Activated T-cell treated with anti-CD3 and anti-CD28 coated beads for 4 hours (primary cell): ENCODE results near the gene PTPRN2.

Experiments
- DNase-seq: peaks from one replicate; pipeline ENCODE4 v3.0.0-alpha.2; 2020

The PTPRN2 gene

DNA sequence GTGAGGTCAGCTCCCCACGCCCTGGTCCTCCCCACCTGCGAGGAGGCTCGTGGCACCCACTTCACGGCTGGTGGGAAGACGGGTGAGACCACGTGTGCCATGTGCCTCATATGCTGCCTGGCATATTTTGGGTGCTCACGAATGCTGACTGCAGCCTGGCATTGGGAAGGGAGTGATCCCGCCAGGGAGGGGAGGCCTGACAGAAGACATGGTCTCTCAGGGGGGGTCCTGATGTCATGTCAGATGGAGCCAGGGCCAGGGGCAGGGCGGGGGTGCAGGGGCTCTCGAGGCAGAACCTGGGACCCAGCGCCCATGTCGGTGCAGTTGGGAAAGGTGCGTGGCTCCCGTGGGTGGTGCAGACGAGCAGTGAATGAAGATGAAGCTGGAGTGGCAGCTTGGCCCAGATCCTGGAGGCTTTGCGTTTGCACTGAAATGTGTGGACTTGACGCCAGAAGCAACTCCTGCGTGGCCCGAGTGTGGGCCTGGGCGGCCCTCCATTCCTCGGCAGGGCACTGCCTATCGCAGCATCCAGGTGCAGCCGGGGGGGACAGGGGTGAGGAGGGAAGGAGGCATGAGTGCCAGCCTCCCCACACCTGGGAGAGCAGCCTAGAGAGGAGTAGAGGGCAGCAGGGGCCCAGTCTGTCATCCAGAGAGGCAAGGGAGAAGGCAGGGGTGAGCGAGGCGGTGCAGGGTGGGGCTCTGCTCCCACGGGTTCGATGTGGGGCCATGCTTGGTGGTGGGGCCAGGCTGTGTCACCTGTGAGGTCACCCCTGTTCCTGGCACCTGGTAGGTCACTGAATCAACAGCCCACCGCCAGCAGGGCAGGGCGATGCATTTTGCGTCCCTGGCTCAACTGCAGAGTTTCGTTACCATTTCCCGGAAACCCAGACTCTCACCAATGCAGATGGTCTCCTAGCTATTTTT lies 865.2 kb downstream of the PTPRN2 start:
- no peak for DNase-seq

DNA sequence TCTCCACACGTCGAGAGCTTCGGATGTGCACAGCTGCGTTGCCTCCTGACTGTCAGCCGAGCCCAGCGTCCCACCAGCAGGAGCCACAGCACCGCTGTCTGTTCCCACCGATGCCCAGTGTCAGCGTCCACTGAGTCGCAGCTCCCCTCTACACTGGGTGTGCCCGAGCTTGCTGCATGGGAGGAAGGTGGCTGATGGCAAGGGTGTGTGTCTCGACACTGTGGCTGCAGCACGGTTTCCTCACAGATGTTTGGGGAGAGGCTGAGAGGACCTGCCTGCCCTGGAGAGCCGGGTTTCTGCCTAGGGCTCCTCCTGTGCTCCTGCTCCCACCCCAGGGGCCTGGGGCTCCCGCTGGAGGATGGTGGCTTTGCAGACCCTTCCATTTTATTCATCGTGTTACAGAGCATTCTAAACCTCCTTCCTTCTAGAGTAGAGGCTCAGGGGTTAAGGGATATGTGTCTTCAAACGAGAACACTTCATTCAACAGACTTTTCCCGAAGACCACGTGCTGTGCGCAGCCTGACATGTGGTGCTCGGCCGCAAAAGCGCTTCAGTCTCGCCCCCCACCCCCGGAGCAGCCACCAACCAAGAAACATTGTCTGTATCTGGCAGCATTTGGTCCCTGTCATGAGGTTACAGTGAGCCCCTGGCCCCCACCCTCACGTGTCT lies 866.0 kb downstream of the PTPRN2 start:
- DNase-seq: no peak

DNA sequence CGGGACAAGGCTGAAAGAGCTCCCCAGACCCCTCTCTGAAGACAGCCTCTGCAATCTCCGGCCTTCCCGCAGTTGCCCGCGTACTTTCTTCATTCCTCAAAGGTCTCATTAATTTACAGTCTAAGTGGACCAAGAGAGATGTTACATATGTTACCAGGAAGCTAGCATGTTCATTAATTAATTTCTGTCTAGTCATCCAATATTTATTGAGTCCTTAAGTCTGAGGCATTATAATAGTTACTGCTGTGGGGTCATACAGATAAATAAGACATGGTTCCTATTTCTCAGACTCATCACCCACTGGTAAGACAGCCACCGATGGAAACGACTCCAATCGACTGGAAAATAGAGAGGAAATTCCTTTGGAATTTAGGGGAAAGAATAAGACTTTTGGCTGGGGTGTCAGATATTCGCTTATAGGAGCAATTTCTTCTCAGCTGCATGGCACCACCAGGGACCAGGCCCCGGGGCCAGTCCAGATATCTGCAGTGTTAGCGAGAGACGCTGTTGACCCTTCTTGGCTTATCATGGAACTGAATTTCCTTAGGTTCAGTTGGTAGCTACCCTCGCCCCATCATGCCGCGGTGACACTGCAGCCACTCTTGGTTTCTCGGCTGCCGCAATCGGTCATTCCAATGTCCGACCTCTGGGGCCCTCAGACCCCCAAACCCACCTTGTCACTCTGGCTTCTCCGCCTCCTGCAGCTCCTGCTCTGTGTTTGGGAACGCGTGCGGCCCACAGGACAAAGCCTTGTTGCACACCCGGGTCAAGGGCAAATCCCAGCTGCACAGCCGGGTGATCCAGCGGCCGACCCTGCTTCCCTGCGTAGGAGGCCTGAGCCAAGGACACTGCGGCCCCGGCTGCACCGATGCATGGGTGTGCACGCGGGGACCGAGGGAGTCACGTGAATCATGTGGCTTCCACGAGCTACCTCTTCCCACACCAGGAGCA lies 867.6 kb downstream of the PTPRN2 start:
- DNase-seq: no peak

DNA sequence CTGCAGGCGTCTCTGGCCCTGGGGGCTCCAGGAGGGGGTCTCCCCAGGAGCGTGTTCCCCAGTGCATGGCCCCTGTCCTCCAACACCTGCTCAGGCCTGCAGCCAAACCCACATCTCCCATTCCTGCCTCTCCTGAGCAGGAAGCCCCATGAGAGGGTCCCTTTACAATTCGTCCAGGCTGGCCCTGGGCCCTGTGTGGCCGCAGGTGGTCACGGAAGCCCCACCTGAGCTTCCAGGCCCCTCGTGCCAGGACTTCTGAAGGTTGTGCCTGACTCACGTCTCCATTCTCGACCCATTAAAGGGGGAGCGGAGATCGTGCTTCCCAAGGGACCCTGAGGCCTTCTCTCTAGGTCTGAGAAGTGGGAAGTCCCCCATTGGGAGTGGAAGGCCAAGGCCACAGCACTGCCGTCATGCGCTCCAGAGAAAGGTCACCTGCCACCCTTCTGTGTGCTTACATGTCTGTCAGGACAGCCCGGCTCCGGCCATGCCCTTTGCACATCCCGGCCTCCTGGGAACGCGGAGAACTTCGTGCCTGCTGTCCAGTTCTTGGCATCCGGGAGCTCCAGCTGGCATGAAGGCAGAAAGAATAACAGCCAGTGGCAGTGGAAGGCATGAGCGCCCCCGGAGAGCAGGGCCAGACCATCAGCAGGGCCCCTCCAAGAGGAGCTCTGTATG lies 868.5 kb downstream of the PTPRN2 start:
- DNase-seq: no peak

DNA sequence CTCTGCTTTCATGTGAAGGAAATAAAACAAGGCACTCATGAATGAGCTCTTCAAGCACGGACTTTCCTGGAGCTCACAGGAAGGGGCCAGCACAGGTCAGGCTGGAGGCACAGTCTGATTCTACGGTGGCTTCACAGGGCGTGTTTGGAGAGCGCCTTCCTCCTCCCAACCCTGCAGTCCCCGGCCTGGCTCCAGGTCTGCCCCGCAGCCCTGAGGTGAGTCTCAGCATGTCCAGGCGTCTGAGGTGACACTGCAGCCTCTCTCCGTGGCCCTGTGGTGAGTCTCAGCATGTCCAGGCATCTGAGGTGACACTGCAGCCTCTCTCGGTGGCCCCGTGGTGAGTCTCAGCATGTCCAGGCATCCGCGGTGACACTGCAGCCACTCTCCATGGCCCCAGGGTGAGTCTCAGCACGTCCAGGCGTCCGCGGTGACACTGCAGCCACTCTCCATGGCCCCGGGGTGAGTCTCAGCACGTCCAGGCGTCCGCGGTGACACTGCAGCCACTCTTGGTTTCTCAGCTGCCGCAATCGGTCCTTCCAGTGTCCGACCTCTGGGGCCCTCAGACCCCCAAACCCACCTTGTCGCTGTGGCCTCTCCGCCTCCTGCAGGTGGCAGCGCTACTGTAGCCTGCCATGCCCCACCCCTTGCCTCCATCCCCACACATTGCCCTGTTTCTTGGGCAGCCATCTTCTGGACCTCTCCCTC lies 869.2 kb downstream of the PTPRN2 start:
- no peak for DNase-seq

DNA sequence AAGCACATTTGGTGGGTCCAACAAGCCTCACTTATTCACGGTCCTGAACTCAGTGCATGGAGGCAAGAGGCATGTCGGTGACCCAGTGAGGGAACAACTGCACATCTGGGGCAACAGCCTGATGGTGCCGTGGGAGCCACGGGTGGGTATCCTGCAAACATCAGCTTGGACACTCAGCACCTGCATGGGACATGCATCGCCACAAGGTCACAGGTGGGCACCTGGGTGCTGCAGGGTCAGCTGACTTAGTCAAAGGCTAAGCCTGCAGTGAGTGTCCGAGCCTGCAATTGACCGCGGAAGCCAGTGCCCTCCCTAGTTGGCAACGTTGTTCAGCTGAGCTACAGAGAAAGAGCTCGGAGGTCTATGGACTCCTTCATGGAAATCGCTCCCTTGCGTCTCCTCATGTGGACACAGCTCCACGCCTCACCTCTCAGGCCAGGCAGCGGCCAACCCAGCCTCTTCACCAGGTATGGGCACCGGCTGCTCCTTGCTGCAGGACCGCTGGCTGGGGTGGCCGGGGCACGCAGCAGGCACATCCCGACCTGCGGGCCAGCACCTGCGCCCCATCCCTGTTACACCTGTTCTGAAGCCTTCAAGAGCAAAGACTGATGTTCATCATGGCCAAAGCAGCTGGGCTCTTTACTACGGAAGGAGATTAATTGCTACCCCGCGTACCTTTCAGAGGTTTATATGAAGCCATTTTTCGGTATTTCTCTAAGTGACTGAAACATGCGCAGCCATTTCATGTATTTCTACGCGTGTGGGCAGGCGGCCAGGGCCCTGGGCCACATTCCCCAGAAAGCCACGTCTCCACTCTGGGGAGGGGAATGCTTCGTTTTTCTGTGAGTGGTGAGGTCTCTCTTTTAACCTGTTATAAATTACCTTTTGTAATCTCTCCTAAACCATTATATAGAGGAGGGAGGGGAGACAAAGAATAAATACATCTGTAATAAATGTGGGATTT lies 870.1 kb downstream of the PTPRN2 start:
- no peak for DNase-seq

DNA sequence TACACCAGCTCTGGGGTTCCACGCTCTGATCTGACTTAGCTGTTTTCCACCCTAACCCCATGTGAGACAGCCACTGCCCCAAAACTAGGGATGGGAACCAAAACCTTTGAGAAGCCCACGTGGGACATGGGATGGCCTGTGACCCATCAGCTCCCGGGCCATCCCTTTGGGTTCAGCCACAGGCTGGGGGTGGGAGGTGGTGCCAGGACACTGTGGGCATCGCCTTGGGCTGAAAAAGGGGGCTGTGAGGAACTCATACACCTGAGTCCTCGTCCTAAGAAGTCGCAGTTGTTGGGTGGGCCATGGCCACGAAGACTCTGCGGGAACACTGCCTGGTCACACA lies 871.7 kb downstream of the PTPRN2 start:
- DNase-seq: no peak

DNA sequence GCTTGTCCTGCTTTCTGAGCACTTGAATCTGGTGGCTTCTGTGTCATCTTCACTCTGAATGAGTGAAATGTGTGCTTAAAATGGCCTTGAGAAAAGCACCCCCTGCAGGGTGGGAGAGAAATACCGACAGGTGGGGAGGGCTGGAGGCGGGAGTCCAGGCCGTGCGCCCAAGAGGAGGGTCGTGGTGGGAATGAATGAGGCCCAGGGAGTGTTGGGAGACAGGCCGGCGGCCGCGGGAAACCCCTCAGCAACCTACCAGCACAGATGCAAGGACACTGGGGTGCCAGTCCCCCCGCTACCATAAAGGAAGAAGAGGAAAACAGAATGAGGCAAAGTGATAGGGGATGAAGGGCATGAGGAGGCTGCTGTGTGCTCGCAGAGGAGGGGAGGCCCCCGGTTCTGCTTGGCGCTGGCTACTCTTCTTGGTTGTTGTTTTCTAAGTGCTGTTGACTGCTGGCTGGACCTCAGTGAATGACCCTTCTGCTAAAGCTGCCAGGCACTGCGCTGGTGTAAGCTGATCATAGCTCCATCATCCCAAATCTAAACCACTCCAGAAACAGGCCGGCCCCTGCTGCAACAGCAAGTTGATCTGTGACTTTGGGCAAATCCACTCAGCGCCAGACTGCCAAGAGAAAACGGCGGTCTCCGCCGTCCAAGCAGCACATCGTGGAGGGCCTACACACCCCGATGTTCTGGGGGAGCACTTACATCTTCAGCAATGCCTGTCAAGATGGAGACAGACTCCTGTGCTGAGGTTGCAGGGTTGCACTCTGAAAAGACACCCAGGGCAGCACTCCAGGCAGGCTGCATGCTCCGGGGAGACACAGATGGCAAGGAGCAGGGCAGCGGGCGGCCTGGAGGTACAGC lies 872.3 kb downstream of the PTPRN2 start:
- no peak for DNase-seq

DNA sequence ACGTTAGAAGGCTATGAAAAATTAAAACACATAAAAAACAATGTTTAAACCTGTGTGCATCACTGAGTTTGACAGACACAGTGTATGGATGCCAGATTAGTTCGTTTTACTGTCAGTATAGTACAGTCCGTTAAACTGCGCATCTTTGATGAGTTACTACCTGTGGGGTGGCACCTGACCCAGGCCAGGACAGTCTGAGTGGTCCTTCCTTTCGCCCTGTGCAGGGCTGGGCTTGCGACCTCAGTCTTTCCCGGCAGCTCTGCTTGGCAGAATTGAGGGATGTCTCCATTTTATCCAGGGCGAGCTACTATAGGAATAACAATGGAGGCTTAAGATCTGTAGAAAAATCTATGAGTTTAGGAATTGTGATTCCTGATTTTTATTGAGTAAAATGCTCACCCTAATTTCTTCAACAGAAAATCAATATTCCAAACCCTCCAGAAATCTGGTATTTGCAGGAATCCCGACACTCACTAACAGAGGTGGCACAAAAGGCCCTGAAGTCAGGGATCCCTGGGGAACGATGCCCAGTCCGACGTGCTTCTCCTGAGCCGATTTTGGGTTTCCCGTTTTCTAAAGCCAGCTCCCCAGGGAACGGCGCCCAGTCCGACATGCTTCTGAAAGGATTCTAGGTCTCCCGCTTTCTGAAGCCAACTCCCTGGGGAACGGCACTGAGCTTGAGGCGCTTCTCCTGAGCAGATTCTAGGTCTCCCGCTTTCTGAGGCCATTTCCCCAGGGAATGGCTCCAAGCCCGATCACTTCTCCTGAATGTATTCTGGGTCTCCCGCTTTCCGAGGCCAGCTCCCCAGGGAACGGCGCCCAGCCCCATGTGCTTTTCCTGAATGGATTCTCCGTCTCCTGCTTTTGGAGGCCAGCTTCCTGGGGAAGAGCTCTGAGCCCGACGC lies 873.2 kb downstream of the PTPRN2 start:
- no peak for DNase-seq

DNA sequence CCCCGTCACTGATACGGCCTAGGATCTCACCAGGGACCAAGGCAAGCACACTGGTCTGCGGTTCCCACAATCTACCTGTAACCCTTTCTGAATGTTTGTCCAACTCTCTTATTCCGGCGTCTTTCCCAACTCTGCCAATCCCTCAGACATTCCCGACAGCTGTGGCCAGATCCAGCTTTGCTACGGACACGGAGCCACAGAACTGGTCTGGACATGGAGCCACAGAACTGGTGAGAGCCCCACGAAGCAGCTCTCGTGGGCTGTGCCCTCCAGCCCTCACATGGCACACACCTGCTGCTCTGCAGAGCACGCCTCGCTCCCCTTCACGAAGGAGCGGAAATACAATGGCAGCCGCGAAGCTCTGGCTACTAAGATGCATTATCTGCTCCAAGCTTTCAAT lies 874.0 kb downstream of the PTPRN2 start:
- DNase-seq: no peak

DNA sequence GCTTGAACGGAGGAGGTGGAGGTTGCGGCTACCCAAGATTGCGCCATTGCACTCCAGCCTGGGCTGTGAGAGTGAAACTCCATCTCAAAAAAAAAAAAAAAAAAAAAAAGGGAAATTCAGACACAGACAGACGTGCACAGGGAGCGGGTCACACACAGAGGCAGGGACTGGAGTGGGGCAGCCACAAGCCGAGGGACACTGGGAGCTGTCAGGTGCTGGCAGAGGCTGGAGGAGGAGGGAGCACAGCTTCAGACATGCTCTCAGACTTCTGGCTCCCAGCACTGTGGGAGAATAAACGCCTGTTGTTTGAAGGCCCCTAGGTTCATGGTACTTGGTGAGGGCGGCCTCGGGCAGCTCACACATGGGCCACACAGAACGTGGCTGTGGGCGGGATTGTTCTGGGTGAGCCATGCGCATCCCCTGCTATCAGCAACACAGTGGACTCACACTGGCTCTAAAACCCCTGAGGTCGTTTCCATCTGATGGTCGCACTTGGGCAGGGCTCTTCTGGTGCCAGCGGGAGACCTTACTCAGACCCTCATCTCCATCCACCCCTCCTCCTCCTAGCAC lies 874.9 kb downstream of the PTPRN2 start:
- no peak for DNase-seq

DNA sequence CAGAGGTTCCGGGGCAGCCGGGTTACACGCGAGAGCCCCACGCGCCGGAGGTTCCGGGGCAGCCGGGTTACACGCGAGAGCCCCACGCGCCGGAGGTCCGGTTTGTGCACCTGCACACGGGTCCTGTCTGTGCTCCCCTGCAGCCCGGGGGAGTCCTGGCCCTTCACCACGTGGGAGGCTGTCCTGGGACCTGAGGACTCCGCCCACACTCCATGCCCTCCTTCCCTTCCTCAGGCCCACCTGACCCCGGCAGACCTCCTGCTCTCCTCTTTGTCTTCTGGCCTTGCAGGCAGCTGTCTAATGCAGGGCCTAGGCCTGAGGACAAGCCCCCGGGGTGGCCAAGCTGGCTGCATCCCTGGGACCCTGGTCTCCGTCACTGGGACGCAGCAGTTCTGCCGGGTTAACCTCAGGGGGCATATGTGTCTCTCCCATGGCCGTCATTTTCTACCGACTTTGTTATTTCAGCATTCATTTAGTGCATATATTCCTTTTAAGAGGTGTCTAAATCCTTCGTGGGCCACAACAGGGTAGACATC lies 876.2 kb downstream of the PTPRN2 start:
- DNase-seq: no peak

DNA sequence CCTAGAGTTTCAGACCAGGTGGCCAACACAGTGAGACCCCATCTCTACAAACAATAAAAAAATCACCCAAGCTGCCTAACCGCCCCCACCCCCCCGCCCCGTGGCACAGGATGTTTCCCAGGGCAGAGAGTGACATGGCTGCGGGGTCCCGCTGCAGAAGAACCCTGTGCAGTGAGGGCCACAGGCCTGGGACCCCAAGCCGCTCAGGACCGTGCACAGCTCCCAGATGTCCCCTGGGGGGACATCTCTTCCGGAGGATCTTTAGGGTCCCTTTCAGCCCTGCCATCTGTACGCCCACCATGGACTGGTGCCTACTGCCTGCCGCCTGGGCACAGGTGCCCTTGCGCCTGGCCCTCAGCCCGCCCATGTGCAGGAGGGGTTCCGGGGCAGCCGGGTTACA lies 877.2 kb downstream of the PTPRN2 start:
- DNase-seq: no peak

DNA sequence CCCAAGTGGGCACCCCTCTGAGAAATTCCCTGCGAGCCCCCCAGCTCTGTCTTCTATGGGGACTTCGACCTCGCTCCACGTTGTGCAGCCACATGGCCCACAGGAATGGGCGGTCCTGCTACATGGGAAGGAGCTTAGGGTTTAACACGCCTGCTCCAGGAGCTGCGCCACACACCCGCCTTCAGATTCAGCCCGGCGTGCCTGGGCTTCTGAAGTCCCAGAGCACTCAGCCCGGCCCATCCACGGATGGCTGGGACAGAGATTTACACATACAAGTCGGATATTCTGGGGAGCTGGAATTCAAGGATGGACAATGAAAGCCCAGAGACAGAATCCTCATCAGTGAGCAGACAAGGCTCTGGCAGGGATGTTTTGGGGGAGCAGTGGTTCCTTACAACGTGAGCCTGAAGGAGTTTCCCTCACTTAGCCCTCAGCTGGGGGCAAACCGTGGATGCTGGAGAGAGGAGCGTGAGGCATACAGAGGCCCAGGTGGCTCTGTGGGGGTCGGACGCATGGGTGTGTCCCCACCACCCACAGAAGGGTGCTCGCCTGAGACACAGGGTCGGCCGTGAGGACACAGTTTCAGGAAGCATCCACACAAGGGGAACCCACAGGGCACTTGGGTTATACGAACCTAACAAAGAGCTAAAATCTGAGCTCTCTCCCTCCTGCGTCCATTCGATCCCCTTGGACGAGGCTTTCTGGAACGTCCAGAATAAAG lies 877.9 kb downstream of the PTPRN2 start:
- no peak for DNase-seq

DNA sequence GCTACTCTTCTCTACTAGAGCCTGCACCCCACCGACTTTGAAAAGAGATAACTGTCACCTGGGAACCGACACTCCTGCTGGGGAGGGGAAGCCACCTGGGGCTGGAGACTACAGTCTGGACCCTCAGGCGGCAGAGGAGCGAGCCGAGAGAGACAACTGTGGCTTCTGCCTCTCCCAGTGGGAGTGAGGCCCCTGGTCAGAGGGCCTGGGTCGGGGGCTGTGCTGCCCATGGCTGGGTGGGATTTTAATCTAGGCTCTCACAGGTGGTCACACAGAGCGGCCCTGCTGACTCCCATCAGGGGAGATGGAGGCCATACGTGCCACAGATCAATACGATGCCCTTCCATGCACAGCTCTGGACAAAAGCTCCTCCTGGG lies 878.7 kb downstream of the PTPRN2 start:
- no peak for DNase-seq

DNA sequence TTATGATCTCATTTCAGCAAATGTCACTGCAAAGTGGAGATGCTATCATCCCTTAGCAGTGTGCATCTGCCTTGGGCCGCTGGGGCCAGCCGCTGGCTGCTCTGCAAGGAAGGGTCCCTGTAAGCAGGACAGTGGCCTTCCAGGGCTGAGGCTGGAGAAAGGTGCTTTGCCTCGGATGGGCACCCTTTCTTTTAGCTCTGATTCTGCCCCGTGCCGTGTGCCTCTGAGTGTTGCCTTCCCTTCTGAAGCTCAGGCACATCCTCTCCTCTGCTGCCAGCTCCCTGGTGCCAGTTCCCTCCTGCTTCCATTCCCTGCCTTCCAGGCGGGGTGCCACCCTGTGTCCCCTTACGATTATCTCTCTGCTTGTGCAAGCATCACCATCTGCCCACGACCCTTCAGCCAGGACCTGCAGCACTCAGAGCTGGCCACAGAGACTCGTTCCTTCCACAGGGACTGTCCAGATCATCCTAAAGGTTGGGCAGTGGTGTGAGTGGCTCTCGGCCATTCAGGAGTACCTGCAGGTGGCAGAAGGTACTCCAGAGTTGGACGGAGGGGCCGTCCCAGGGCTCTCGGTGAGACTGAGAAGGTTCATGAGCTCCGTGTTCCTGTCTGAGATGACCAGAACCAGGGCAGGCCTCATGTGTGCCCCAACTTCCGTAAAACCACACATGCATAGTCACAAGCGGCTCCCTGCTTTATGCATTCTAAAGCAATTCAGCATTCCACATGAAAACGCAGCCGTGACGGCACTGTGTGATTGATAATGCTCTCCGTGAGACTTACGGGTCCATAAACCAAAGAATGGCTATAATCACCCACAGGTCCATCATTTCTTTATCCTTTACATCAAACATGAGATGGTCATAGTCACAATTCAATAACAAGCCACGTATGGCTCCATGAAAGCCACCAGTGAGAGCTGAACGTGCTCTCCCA lies 879.4 kb downstream of the PTPRN2 start:
- DNase-seq: no peak
